ENCODE measurements around the gene KCNMA1.
A peak's percentile ranks its signal among the peaks of the same experiment; 100 is the strongest.

GRCh38 chr10:77671594-77672252 is 34.1 kb upstream of the KCNMA1 start:
- TF ChIP-seq EZH2 (IDR thresholded peaks at IDR 0.05; ENCODE audit: borderline replicate concordance, low read depth, low read length) (no peak), ZNF75A (CRISPR knock-in tag; IDR thresholded peaks at IDR 0.05) (no peak), POU5F1 (IDR thresholded peaks at IDR 0.05; ENCODE audit: borderline replicate concordance, low read depth, low read length, partially characterized antibody) (no peak), MAX (CRISPR knock-in tag; IDR thresholded peaks at IDR 0.05) (no peak), CTCF (IDR thresholded peaks at IDR 0.05 in 2 of 3, conservative IDR thresholded peaks at IDR 0.05 in 1 of 3; ENCODE audit: insufficient read depth in 2 of 3, low read depth in 1 of 3, low read length in 3 of 3) (peak; percentile 31 to 49 (median 32); a peak in 5 of 6 replicates), NR2C2 (CRISPR knock-in tag; IDR thresholded peaks at IDR 0.05) (no peak), NR2C2 (tag; IDR thresholded peaks at IDR 0.05) (no peak), SIN3B (IDR thresholded peaks at IDR 0.05; ENCODE audit: low read depth) (no peak), CREB5 (CRISPR knock-in tag; IDR thresholded peaks at IDR 0.05) (no peak), RAD21 (CRISPR knock-in tag; conservative IDR thresholded peaks at IDR 0.05 in 1 of 2, IDR thresholded peaks at IDR 0.05 in 1 of 2) (peak in 1 of 2 experiments; percentile 24; a peak in 2 of 4 replicates), POLR2A (conservative IDR thresholded peaks at IDR 0.05) (no peak), ELF1 (tag; IDR thresholded peaks at IDR 0.05) (no peak), ZNF589 (CRISPR knock-in tag; IDR thresholded peaks at IDR 0.05; ENCODE audit: low read depth) (no peak), ATF4 (CRISPR knock-in tag; IDR thresholded peaks at IDR 0.05) (no peak)
